NCI-H446 (cell line): Measurements from ENCODE around the gene ASB12.
"Not testable (repeated sequence)": the region's sequence is repeated elsewhere in the genome, so short reads cannot be mapped to it uniquely, and the experiment has no call there.

Source experiments
- DNase-seq, 2 experiments: peaks; one replicate each; lab custom pipeline; 2025; lab: John Stamatoyannopoulos, UW

ASB12 gene

DNA sequence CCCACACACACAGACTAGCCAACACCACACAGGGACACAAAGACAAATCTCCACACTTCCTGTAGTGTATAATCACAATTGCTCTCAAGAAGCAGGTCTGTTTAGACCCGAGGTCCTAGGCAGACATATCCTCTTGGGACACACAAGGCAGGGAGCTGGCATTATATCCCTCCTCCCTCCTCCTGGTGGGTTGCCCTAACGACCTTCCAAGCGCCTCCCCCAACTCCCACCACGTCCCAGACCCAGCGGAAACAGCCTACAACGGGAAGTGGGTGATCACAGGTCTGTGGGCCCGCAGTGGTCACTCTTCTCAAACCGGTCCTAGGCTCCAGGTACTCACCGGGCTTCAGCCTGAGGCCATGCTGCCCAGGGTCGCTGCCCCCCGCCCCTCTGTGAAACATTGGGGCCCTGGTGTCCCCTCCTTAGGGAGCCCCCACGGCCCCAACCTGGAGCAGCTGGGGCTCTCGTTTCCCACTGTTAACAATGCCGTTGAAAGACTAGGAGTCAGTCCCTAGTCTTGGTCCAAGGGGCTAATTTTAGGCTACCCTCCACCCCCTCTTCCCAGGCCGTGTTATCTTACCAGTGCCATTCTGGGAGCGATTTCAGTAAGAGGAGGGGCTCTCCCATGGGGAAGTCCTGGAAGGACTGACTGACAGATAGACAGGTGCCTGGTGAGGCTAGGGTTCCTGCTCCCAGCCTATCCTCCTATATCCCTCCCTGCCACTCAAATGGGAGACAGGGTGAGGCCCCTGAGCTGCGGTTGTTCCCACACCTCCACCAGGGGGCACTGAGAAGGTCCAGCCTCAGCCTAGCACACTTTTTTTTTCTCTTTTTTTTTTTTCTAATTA lies at the start of gene ASB12:
ASB12 (minus strand) TSS at position 485 of the 848 bp plus-strand sequence. CDS start 4,957 bp downstream, outside the sequence.
- no peak for DNase-seq

GRCh38 chrX:64265265-64265664 lies 34.9 kb upstream of the ASB12 start:
- DNase-seq, result no peak

- peak in 1 of 2 experiments; percentile 4 for DNase-seq
Observed at GRCh38 chrX:64229154-64229553, 1.3 kb downstream of the ASB12 start.

DNA sequence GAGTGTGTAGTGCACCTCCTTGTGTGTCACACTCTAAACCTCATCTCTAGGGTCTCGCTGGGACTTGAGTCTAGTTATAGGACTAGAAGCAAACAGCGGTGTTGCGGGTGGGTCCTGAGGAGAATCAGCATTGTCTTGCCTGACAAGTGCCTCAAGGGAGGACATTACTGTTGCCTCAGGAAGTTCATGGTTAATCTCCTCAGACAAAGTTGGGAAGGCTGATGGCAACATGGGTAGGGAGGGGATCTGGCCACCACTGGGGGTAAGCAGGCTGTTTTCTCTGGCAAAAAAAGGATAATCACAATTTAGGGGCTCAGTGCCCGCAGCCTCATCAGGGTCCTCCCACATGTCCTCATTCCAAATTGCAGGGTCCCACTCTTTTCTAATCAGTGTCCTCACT lies 12.4 kb downstream of the ASB12 start:
- DNase-seq, result no peak

GRCh38 chrX:64213989-64214388 lies 16.4 kb downstream of the ASB12 start:
- DNase-seq, result not testable (repeated sequence)

DNA sequence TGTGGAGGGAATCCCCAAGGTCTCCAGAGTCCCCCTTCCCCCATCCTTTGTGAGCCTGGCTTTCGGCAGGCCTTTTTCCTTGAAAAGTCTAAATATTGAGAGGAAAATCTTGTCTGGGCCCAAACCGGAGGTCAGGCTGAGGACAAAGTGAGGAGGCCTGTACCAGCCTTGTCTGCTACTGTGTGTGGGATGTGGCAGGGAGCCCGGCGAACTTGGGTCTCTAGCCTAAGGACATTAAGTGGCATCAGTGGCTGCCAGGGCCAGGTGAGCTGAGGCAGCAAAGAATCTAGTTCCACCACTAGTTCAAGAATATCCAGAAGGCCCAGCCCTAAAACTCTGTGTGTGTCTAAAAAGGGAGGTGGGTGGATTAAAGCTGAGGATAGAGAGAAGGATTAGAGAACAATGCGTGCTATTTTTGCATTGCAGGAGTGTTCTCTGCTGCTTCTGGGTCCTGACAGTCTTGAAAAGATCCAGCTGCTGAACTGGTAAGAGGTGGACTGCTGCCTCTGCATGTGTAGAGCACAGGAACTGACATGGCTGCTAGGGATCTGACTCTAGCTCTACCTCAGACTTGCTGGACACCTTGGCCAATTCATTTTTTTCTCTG lies 23.7 kb downstream of the ASB12 start:
- no peak for DNase-seq

GRCh38 chrX:64205735-64206501 lies 24.5 kb downstream of the ASB12 start:
- peak; percentile 67 to 90 for DNase-seq

GRCh38 chrX:64205441-64205734 lies 25.0 kb downstream of the ASB12 start, which contains the start of gene AMER1:
AMER1 (minus strand) TSS chrX:64205708; CDS start chrX:64193286, 12,422 bp downstream.
- DNase-seq, result peak in 1 of 2 experiments; percentile 44

DNA sequence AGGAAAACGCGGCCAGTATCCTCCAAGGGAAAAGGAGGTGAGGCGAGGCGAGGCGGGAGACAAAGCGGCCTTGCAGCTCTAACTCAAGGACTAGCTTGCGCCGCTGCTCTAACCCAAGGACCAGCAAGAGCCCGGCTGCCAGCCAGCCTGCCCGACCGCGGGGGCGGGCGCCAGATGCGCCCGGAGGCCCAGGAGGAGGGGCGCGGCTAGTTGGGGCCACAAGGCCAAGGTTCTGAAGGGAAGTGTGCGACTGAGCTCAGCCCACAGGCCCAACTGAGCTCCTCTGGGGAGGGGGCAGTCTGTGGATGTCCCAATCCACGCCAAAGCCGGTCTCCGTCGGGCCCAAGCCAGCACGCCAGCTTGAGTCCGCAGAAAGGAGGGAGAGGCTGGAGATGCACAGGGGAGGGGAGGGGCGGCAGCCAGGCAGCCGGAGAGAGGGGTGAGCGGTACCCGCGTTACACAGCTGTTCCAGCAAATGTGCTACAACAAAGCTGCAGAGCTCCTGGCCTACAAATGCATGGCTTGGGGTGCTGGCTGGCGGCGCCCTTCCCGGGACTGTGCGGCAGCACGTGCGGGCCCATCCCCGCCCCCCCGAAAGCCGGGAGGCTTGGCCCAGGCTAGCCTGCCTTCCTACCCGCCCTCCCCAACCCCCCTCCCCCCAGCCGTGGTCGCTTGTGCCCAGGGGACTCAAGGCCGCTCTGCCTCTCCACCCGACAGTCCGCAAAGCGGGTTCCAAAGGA lies 25.5 kb downstream of the ASB12 start:
- DNase-seq, result peak; percentile 2 to 52

GRCh38 chrX:64204252-64204651 lies 26.2 kb downstream of the ASB12 start:
- no peak for DNase-seq

DNA sequence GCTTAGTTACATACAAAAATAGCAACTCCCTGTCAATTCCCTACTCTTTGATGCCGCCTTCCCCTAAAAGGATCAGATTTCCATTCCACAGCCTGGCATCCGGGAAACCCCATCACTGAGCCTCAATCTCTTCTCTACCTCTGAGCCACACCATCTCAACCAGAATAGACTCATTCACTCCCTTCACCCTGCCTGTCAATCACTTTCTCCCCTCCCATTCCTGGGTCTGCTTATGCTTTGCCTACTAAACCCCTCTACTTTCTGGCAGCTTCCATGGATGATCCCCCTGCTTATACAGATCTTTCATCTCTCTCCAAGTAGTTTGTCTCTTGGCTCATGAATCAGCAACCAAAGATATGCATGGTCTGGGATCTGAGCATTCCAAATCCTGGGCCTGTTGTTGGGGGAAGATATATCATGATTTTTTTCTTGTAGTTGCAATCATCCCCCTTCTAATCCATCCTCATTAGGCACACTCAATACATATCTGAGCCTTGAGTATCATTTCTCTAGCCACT lies 27.5 kb downstream of the ASB12 start:
- DNase-seq, result no peak

- no peak for DNase-seq
Observed at GRCh38 chrX:64198036-64198435, 32.4 kb downstream of the ASB12 start.

DNA sequence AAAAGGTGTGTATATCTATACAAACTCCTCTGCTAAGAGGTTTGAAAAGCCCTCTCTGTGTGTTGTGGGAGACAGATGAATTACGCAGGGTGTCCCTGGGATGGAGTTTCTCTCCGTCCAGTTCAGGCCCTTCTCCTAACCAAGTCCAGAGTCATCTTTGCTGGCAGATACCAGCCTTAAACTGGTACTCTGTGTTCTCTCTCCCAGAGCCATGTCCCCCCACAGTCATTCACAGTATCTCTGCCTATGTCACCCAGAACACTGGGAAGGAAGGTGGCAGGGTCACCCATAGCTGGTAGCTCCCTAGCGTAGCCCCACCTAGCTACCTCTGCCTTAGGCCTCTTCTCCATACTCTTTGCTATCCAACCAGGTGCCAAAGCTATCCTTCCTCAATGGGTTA lies 33.8 kb downstream of the ASB12 start:
- DNase-seq, result no peak

- no peak for DNase-seq
Observed at GRCh38 chrX:64195862-64196261, 34.5 kb downstream of the ASB12 start.

- no peak for DNase-seq
Observed at GRCh38 chrX:64192673-64193072, 37.7 kb downstream of the ASB12 start.

DNA sequence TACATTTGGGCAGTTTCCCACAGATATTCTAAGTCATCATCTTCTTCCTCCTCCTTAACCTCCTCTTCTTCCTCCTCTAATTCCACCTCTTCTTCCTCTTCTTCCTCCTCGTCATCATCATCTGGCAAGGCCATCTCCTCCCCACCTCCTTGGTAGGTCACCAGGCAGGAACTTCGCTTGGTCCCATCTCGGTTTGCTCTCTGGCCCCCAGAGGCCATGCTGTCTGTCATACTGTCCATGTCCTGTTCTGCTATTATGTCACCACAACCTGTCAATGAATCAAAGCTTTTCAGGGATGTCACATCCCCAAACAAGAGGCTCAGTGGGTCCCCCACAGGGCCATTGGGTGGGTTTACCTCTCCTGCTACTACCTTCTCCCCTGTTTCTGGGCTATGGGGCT lies 38.4 kb downstream of the ASB12 start:
- no peak for DNase-seq

DNA sequence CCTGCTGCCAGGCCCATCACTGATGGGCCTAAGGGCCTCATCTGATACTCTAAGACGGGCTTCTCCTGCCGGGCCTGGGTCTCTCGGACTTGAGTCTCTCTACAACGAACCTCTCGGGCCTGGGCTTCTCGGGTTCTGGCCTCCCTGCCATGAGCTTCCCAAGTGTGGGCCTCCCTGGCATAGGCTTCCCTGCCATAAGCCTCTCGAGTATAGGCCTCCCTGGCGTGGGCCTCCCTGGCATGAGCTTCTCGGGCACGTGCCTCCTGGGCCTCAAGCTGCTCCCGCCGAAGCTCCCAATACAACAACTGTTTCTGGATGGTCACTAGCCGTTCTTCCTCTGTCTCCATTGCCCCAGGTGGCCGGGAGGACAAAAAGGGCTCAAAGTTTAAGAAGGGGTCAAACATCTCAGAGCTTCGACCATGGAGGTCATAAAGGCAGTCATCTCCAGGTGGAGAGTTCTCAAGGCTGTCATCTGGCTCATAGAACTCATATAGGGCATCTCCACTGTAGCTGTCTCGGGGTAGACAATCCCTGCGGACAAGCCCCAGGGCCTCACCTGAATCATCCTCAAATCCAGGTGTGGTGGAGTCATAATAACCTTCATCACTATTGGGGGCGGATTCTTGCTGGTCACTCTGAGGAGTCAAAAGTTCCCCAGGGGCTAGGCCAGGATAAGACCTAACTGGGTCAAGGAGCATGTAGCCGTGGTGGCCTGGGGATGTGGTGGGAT lies 39.0 kb downstream of the ASB12 start:
- DNase-seq, result no peak

DNA sequence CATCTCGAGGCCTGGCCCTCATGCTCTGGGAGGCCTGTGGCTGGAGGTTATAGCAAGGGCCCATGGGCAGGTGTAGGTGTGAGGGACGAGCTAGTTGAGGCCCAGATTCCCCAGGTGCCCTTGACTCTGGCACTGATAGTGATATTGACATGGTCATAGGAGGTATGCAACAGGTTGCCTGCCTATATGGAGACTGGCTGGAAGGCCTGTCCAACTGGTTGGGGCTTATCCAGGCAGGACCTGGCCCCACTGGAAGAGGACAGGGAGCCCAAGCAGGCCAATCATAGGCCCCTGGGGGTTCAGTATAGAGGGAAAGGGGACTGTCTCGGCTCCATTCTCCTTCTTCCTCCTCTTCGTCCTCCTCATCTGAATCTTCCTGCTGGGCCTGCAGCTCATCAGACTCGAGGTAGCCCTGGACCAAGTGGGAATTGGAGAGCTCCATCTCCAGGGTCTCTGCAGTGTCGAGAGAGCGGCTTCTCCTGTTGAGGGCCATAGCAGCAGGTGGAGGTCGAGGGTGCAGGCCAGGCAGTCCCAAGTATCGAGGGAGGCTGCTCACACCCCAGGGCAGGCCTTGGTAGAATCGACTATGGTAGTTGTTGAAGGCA lies 40.2 kb downstream of the ASB12 start:
- no peak for DNase-seq

- DNase-seq, result no peak
Observed at GRCh38 chrX:64188901-64189300, 41.5 kb downstream of the ASB12 start.

DNA sequence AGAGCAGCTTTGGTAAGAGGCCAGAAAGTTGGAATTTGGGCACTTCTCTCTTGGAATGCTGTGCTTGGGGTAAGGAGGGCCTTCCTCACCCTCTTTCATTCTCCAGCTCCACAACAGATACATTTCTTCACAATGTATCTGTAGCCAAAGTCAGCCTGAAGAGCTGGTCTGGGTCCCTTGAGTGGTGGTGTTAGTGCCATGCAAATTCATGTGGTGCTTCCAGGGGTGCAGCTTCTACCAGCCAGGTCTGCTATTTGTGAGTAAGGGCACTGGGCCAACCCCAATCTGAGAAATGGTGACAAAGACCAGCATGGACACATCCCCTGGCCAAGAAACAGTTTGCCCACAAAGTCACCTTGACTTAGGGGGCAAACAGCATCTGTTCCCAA lies 42.7 kb downstream of the ASB12 start:
- DNase-seq, result no peak
